ENCODE measurements around the gene POLE2. TPM values are rescaled to one million over a fixed set of nuclear protein-coding genes. Genes with fewer than 3 reads are reported as not detected.
"Not testable (repeated sequence)": the region's sequence is repeated elsewhere in the genome, so short reads cannot be mapped to it uniquely, and the experiment has no call there.

Gene POLE2
- total RNA-seq (2014; rRNA removed; shearing (Covaris generic)) (53.3 and 76.5 TPM in 2 replicates), polyA plus RNA-seq (2016; fragmentation: Nextera tagmentation; extraction: Ambion mirVana) (37.9 and 41.9 TPM in 2 replicates)
- long read RNA-seq, partial matches to known transcripts, result 0 of 8 reads
- long read RNA-seq, other reads (novel, unspliced or antisense), result 4 of 8 reads

GRCh38 chr14:49687942-49688700 lies at the start of gene POLE2:
Gene POLE2 (minus strand): TSS chr14:49688214. CDS start chr14:49688203, 11 bp downstream.
- H2AFZ ChIP-seq, result peak within 1 kb of the TSS; percentile 90
- H3K4me3 ChIP-seq, result peak within 1 kb of the TSS; percentile 87
- 0 out of 2 replicates have a peak, but pooled peaks cover 5% of the 10 kb centered on the region for H3K36me3 ChIP-seq (ENCODE audit: insufficient read depth)
- peaks cover 17% of the 10 kb centered on the region for H3K27me3 Mint-ChIP-seq (ENCODE audit: insufficient read depth, low read depth, poor library complexity)
- H3K27me3 ChIP-seq (ENCODE audit: insufficient read depth), result peaks cover 25% of the 10 kb centered on the region
- DNase-seq (ENCODE audit: low spot score) (peak; percentile 91), ATAC-seq (peak; percentile 93)
- peak within 1 kb of the TSS; percentile 81 for H3K4me2 ChIP-seq
- peak within 1 kb of the TSS; percentile 98 for H3K27ac Mint-ChIP-seq
- H3K4me3 Mint-ChIP-seq, result peak within 1 kb of the TSS; percentile 91
- peaks cover 39% of the 10 kb centered on the region for H3K79me2 ChIP-seq (replicated peaks; ENCODE audit: insufficient read depth)
- H3K9me2 ChIP-seq (ENCODE audit: insufficient read depth), result no peaks in the 10 kb centered on the region
- no peaks in the 10 kb centered on the region for H3K9me3 Mint-ChIP-seq
- peak within 1 kb of the TSS; percentile 85 for H3K27ac ChIP-seq (ENCODE audit: low read depth)
- H3F3A ChIP-seq (replicated peaks; ENCODE audit: low read depth), result peaks cover 21% of the 10 kb centered on the region
- H3K36me3 Mint-ChIP-seq (ENCODE audit: low read depth), result peaks cover 17% of the 10 kb centered on the region
- H3K4me1 Mint-ChIP-seq, result peaks cover 22% of the 10 kb centered on the region
- peaks cover 29% of the 10 kb centered on the region for H3K4me1 ChIP-seq (ENCODE audit: insufficient read depth)
- TF ChIP-seq CTCF (conservative IDR thresholded peaks at IDR 0.05; ENCODE audit: low read depth in 2 of 2) (no peak; a peak in 1 of 4 replicates), JUNB (IDR thresholded peaks at IDR 0.05; ENCODE audit: unreplicated experiment) (no peak), ZNF331 (CRISPR knock-in tag; IDR thresholded peaks at IDR 0.05; ENCODE audit: low read depth) (no peak), ETS1 (IDR thresholded peaks at IDR 0.05) (peak; percentile 30; the same call in 1 of the 2 replicates), EZH2 (IDR thresholded peaks at IDR 0.05; ENCODE audit: low read depth, unreplicated experiment) (no peak), POLR2AphosphoS5 (IDR thresholded peaks at IDR 0.05; ENCODE audit: low read depth) (peak; percentile 83), STAT1 (IDR thresholded peaks at IDR 0.05; ENCODE audit: unreplicated experiment) (no peak)
- peaks cover 8% of the 10 kb centered on the region for H4K20me1 ChIP-seq (replicated peaks; ENCODE audit: insufficient read depth)

- ATAC-seq; H3K27ac Mint-ChIP-seq; H3K4me3 ChIP-seq; H3K36me3 ChIP-seq (ENCODE audit: insufficient read depth); H3K9me2 ChIP-seq (ENCODE audit: insufficient read depth); H2AFZ ChIP-seq; DNase-seq (ENCODE audit: low spot score); H3K4me3 Mint-ChIP-seq; H3K36me3 Mint-ChIP-seq (ENCODE audit: low read depth); H3K4me2 ChIP-seq; H3K27me3 ChIP-seq (ENCODE audit: insufficient read depth); H3K4me1 ChIP-seq (ENCODE audit: insufficient read depth); H4K20me1 ChIP-seq (replicated peaks; ENCODE audit: insufficient read depth); H3K27me3 Mint-ChIP-seq (ENCODE audit: insufficient read depth, low read depth, poor library complexity); H3F3A ChIP-seq (replicated peaks; ENCODE audit: low read depth); H3K79me2 ChIP-seq (replicated peaks; ENCODE audit: insufficient read depth); H3K27ac ChIP-seq (ENCODE audit: low read depth); H3K9me3 Mint-ChIP-seq; H3K4me1 Mint-ChIP-seq: not testable (repeated sequence)
These were observed 47.7 kb upstream of the POLE2 start for GRCh38 chr14:49735669-49736068.

All from GM23338 (cell line).